ENCODE data around the gene LMBRD2. TPM values are rescaled to one million over a fixed set of nuclear protein-coding genes. Genes with fewer than 3 reads are reported as not detected.

The LMBRD2 gene
- total RNA-seq, 4 donors from 2014 or later: 9.5 to 17.1 (median 11.1) TPM

DNA sequence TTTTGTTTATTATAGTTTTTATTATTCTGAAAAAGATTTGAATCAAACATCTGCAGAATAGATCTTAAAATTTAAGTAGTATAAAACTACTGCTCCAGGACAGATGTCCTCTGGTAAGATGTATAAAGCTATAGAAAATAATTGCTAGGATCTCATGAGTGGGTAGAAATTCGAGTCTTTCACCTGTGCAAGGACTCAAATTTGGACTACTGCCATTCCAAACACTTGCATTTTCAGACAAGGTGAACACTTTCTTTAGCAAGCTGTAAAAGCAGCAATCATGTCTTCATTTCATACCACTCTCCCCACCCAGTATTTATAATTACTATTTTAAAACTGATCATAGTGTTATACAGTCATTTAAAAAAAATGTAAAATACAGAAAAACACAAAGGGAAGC is 20.9 kb upstream of the LMBRD2 start:
- 63% methylated on average over 1 of the region's 1 CpG for WGBS

DNA sequence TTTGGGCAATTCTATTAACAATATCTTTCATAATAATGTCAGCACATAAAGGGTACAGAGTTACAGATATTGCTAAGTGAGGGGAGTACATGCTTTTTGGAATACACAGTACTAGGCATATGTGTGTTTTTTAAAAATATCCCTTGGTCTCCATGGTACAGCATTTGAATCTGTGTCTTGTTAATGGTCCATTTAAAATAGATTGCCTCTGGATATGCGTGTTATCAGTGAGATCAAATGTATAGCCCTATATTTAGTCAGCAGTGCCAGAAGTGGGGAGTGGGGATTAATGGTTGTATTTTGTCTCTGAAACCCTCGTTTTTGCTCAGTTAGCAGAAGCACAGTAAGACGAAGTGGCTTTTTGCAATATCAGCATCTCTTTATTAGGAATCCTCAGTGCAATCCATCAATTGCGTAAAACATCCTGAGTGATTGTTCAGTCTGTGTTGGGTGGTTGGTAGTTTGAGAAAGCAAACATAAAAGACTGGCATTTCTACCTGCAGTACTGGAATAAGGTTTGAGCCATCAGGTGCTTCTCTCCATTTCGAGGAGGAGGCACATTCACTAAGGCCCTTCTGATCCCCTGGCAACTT is 19.2 kb upstream of the LMBRD2 start:
- Histone ChIP-seq H3K9me3 (no peaks in the 10 kb centered on the region), H3K4me1 (no peaks in the 10 kb centered on the region), H3K27me3 (no peaks in the 10 kb centered on the region), H3K36me3 (peaks cover 71% of the 10 kb centered on the region), H3K27ac (no peak overlapping the region), H3K4me3 (no peak overlapping the region)
- TF ChIP-seq POLR2A (IDR thresholded peaks at IDR 0.05) (no peak), POLR2AphosphoS5 (IDR thresholded peaks at IDR 0.05) (no peak), EP300 (IDR thresholded peaks at IDR 0.05) (no peak)
- TF ChIP-seq, protein P1, sequence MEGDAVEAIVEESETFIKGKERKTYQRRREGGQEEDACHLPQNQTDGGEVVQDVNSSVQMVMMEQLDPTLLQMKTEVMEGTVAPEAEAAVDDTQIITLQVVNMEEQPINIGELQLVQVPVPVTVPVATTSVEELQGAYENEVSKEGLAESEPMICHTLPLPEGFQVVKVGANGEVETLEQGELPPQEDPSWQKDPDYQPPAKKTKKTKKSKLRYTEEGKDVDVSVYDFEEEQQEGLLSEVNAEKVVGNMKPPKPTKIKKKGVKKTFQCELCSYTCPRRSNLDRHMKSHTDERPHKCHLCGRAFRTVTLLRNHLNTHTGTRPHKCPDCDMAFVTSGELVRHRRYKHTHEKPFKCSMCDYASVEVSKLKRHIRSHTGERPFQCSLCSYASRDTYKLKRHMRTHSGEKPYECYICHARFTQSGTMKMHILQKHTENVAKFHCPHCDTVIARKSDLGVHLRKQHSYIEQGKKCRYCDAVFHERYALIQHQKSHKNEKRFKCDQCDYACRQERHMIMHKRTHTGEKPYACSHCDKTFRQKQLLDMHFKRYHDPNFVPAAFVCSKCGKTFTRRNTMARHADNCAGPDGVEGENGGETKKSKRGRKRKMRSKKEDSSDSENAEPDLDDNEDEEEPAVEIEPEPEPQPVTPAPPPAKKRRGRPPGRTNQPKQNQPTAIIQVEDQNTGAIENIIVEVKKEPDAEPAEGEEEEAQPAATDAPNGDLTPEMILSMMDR (IDR thresholded peaks at IDR 0.05): no peak
- no peak for DNase-seq (ENCODE audit: low spot score in 2 of 2)
- 85% methylated on average over 5 of the region's 5 CpGs for WGBS

More for the DNA sequence above, 20.9 kb upstream of the LMBRD2 start:
- H3K4me1 ChIP-seq: no peaks in the 10 kb centered on the region
- H3K27ac ChIP-seq: no peak overlapping the region
- peaks cover 65% of the 10 kb centered on the region for H3K36me3 ChIP-seq
- no peak overlapping the region for H3K4me3 ChIP-seq
- no peaks in the 10 kb centered on the region for H3K27me3 ChIP-seq
- no peaks in the 10 kb centered on the region for H3K9me3 ChIP-seq
- no peak for DNase-seq (ENCODE audit: low spot score in 2 of 2)
- no peak for TF ChIP-seq EP300 (IDR thresholded peaks at IDR 0.05)
- TF ChIP-seq POLR2A (IDR thresholded peaks at IDR 0.05): no peak

DNA sequence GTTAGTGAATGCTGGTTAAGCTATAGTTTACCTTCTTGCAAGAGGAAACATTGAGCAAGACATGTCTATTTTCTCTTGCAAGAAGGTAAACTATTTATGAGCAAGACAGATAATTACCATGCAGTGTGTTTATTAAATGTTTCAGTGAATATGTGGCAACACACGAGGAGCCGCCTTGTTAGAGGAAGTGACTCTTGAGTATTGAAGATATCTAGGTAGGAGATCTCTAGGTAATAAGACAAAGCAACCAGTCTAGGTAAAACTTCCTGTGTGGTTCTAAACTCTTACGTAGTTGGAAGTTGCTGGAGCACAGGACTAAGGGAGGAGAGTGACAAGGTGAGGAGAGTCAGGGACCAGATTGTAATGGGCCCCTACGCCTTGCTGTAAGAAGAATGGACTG is 17.1 kb upstream of the LMBRD2 start:
- peaks cover 66% of the 10 kb centered on the region for H3K36me3 ChIP-seq
- no peaks in the 10 kb centered on the region for H3K4me1 ChIP-seq
- no peak for DNase-seq (ENCODE audit: low spot score in 2 of 2)
- no peaks in the 10 kb centered on the region for H3K27me3 ChIP-seq
- no peak overlapping the region for H3K27ac ChIP-seq
- 82% methylated on average over 4 of the region's 4 CpGs for WGBS
- no peaks in the 10 kb centered on the region for H3K9me3 ChIP-seq
- TF ChIP-seq, protein P1 (IDR thresholded peaks at IDR 0.05): no peak
- TF ChIP-seq POLR2AphosphoS5 (IDR thresholded peaks at IDR 0.05) (no peak), POLR2A (IDR thresholded peaks at IDR 0.05) (no peak), EP300 (IDR thresholded peaks at IDR 0.05) (no peak)
- H3K4me3 ChIP-seq: no peak overlapping the region

DNA sequence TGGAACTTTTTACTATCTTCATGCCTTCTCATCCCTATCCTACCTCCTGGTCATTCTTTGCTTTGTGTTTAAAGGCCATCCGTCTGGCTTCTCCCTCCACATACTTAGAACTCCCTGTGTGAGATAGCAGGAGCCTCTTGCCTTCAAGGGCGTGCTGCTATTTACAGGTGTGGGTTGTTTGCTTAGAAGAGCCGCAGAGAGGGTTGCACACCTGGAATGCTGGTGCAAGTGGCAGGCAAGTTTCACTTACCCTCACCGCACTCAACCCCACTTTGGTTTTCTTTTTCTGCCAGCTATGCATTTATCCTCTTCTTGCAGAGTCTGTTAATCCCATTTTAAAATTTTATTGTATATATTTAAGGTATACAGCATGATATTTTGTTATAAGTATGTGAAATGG is 12.8 kb upstream of the LMBRD2 start:
- Histone ChIP-seq H3K9me3 (no peaks in the 10 kb centered on the region), H3K4me3 (no peak overlapping the region), H3K27ac (no peak overlapping the region), H3K4me1 (no peaks in the 10 kb centered on the region), H3K27me3 (no peaks in the 10 kb centered on the region), H3K36me3 (peaks cover 50% of the 10 kb centered on the region)
- DNase-seq (ENCODE audit: low spot score in 2 of 2): no peak
- WGBS: 91% methylated on average over 4 of the region's 4 CpGs
- TF ChIP-seq, protein P1 (IDR thresholded peaks at IDR 0.05): no peak
- TF ChIP-seq EP300 (IDR thresholded peaks at IDR 0.05) (no peak), POLR2A (IDR thresholded peaks at IDR 0.05) (no peak), POLR2AphosphoS5 (IDR thresholded peaks at IDR 0.05) (no peak)

DNA sequence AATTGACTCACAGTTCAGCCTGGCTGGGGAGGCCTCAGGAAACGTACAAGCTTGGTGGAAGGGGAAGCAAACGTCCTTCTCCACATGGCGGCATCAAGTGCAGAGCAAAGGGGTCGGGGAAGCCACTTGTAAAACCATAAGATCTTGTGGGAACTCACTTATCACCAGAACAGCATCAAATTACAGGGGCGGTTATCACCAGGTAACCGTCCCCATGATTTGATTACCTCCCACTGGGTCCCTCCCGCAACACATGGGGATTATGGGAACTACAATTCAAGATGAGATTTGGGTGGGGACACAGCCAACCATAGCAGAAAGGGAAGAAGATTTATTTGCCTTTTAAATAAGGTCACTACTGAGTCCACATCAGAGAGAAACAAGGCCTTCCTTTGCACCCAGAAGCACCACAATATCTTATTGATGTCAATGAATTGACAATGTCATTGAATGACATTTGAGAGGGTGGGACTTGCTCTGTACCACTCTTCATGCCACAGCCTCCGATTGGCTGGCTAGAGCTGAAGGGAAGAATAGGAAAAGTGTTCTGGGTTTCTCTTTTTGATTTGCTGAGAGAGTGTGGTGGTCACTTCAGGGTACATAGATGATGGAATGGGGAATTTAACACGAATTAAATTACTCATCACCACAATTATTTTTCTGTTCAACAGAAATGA is 11.3 kb upstream of the LMBRD2 start:
- Histone ChIP-seq H3K9me3 (no peaks in the 10 kb centered on the region), H3K36me3 (peaks cover 35% of the 10 kb centered on the region), H3K4me3 (no peak overlapping the region), H3K27me3 (no peaks in the 10 kb centered on the region), H3K27ac (no peak overlapping the region), H3K4me1 (no peaks in the 10 kb centered on the region)
- DNase-seq (ENCODE audit: low spot score in 2 of 2): no peak
- 84% methylated on average over 9 of the region's 9 CpGs for WGBS
- TF ChIP-seq, protein P1 (IDR thresholded peaks at IDR 0.05): no peak
- TF ChIP-seq POLR2A (IDR thresholded peaks at IDR 0.05) (no peak), EP300 (IDR thresholded peaks at IDR 0.05) (no peak), POLR2AphosphoS5 (IDR thresholded peaks at IDR 0.05) (no peak)

Measured in suprapubic skin (tissue), 4 donors.